ENCODE measurements around the gene MLN.
"Not testable (repeated sequence)": the region's sequence is repeated elsewhere in the genome, so short reads cannot be mapped to it uniquely, and the experiment has no call there.

Gene MLN

DNA sequence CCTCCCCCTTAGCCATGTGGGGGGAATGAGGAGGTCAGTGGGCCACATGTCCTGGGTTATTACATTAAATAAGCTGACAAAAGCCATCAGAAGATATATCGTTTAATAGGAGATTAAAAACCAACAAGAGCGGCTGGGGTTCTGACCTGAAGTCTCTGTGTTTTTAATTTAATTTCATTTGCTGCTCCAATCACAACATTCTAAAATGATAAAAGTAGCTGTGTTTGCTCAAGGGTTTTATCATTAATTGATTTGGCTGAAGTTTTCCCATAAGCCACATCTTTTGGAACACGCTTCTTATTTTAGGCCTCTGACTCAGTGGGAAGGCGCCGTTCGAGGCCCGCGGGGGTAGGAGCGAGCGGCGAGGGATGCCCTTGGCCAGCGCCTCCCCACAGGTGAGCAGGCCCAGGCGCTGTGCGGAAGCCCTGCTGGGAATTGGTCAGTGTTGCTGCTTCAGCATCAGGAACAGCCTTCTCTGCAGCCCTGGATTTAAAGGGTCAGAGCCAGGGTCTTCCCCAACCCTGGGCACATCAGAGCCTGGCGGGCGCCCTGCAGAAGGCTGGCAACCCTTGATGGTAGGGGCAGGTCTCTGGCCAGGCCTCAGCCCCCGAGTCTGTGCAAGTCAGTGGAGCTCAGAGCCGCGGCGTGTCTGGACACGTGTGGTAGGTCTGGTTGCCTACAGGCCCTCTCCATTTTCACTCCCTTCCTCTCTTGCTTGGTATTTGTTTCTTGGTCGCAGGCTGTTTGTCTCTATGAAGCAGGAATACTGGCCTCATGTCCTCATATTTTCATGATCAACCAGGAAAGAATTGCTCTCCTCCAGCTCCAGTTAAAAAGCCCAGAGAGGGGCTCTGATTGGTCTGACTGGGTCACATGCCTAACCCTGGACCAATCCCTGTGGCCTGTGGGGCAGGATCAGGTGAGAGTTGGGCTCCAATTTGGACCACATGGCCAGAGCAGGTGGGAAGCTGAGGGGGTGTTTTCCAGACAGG, 30.9 kb upstream of the MLN start:
- DNase-seq = no peak

DNA sequence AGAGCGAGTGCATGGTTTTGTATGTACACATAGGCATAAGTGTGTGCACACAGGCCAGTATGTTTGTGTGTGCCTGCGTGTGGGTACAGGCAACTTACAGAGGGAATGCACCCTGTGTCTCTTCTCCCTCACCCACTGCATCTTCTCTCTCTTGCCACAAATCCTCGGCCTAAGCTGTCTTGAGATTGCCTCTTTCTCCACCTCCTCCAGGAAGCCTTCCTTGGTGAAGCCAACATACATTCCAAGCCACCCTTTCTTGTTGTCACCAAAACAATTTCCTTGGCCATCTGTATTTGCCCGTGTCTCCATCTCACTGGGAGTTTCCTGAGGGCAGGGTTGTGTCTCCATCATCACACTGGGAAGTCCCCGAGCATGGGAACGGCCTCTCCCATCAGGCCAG, 29.8 kb upstream of the MLN start:
- DNase-seq = no peak

DNA sequence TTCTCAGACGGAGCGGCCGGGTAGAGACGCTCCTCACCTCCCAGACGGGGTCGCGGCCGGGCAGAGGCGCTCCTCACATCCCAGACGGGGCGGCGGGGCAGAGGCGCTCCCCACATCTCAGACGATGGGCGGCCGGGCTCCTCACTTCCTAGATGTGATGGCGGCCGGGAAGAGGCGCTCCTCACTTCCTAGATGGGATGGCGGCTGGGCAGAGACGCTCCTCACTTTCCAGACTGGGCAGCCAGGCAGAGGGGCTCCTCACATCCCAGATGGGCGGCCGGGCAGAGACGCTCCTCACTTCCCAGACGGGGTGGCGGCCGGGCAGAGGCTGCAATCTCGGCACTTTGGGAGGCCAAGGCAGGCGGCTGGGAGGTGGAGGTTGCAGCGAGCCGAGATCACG, 29.0 kb upstream of the MLN start:
- DNase-seq = not testable (repeated sequence)

DNA sequence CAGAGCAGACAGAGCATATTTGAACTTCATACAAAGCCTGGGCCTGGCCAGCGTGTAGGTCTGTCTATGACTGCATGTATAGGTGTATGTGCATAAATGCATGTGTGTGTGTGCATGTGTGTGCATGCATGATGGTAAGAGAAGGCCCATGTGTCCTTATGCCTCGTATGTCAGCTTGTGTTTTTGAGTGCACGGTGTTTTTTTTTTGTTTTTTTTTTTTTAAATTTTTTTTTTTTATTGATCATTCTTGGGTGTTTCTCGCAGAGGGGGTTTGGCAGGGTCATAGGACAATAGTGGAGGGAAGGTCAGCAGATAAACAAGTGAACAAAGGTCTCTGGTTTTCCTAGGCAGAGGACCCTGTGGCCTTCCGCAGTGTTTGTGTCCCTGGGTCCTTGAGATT, 27.9 kb upstream of the MLN start:
- DNase-seq = not testable (repeated sequence)

DNA sequence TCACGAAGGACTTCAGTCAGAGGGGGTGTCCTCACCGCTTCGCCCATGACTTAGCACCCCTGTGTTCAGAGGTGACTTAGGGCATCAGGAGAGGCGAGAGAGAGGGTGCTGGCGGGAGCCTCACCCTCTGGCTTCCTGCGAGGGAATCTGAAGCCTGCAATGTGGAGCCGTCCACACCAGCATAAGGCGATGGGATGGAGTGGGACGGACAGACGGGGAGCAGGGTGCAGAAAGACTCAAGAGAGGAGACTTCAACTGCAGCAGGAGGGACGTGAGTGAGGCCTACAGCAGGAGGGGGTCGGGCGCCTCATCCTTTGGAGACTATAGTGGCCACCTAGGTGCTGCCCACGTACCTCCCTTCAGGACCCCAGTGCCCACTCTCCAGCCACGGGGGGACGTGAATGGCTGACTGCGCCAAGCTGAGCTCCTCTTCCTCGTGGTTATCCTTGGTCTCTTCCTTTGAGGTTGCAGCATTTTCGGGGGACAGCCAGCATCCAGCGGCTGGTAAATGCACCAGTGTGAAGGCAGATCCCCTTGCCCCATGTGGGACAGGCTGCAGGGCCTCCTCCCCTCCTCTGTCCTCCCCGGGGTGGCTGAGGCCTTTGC, 26.9 kb upstream of the MLN start:
- no peak for DNase-seq

DNA sequence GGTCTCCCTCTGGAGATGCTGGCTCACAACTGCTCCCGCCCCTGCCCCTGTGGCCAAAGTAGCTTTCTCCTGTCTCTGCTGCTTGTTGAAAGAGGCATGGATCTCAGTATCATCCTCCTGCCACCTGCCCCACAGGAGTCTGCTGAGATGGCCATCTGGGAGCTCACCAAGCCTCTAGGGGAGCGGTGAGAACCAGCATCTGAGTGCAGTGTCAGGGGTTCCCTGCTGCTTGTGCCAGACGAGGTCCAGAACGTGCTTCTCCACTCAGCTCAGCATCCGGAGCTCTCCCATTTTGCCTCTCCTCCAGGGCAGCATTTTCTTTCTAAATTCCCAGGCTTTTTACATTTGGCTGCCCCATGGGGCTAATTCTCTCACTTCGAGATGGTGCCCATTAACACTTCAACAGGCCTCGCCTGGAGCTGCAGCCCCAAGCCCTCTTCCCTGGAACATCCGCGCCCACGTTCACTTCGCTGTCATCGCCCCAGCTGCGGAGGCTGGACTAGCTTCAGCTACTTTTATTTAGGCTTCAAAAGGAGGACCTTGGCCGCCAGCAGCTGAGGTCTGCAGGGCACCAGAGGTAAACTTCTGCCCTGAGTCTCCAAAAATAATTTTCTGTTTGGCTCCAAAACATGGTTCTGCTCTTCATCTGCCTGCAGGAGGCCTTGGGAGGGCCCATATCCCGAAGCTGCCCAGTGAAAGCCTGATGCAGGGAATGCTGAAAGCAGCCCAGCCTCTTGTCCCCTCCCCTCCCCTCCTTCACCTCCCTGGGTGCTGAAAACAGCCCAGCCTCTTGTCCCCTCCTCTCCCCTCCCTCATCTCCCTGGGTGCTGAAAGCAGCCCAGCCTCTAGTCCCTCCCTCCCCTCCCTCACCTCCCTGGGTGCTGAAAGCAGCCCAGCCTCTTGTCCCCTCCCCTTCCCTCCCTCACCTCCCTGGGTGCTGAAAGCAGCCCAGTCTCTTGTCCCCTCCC, 25.2 kb upstream of the MLN start:
- DNase-seq = peak in 1 of 3 experiments; percentile 36

DNA sequence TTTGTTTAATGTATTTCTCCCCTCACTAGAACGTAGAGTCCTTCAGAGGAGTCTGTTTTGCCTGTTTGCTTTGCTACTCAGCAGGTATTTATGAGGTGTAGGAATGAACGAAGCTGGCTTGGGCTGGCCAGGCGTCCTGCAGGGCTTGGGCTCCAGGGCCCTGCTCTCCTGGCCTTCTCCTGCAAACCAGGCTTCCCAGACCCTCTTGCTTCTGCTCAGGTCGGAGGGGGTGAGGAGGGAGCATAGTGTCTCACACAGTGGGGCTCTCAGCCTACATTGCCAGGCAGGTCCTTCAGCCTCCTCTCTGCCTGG, 24.6 kb upstream of the MLN start:
- peak in 1 of 3 experiments; percentile 49 for DNase-seq

DNA sequence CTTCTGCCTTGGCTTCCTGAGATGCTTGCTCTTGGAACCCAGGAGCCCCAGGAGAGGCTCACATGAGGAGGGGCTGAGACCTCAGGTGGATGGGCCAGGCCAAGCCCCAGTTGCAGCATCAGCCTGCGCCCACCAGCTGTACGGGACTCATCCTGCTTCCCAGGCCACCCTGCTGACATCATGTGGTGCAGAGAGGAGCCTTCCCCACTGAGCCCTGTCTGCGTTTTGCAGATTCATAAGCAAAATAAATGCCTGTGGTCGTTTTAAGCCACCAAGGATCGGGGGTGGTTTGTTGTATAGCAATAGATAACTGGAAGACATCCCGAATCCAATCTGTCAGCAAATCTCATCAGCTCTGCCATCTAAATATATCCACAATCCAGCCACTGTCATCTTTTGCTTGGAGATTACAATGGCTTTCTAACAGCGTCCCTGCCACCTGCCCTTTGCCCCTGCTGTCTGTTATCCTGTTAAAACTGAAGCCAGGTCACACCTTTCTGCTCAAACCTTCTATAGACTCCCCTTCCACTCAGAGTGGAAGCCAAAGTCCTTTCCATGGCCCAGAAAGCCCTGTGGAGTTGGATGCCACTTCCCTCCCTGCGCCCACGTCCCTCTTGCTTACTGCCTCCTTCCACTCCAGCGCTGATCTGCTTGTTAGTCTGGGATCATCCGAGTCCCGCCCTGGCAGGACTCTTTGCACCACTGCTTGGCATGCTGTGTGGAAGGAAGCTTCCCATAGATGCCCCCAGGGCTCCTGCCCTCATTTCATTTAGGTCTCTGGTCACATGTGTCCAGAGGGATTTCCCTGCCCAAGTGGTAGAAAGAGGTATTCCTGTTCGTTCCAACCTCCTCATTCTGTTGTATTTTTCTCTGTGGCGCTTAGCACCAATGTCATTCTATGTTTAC, 24.0 kb upstream of the MLN start:
- peak in 1 of 3 experiments; percentile 36 for DNase-seq

DNA sequence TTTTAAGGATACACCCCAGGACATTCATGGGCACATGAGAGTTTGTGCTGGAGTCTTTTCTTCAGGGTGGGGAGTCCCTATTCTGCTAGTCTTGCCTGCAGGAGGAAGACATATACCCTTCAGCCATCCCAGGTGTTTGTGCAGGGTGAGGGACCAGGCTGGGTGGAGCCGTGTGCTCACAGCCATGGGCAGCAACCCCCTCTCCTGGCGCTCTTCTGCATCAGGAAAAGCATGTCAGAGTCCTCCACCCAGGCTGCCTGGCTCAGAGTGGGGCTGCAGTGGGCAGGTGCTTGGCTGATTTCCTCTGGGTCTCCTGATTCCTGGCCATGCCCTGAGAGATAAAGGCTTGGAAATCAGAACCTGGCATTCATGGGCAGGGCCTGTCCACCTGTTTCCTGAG, 22.7 kb upstream of the MLN start:
- peak in 1 of 3 experiments; percentile 9 for DNase-seq

DNA sequence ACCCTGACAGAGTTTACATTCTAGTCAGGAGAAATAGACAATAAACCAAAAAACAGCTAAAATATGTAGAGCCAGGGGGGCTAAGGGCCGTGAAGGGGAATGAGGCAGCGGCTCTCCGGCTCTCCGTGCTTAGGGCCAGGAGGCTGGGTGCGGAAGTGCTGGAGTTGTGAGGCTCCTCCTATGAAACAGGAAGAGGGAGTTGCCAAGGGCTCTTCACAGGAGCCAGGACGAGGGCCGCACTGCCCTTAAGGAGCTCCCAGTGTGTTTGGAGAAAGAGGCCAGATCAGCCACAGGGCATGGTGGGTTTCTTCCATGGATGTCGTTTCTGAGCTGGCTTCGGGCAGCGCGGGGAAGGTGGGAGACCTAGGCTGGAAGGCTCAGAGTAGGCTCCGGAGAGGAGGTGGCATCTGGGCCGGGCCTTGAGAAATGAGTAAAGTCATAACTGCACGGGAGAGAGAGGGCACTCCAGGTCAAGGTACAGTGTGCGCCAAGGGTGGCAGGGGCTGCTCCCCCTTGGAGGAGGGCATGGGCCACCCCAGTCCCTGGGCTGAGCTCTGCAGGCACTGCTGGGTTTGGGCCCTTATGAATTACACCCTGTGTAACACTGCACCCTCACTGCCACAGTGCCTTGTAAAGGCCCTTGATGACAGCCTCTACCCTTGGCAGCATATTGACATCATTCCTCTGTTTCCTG, 20.8 kb upstream of the MLN start:
- peak in 1 of 3 experiments; percentile 40 for DNase-seq

DNA sequence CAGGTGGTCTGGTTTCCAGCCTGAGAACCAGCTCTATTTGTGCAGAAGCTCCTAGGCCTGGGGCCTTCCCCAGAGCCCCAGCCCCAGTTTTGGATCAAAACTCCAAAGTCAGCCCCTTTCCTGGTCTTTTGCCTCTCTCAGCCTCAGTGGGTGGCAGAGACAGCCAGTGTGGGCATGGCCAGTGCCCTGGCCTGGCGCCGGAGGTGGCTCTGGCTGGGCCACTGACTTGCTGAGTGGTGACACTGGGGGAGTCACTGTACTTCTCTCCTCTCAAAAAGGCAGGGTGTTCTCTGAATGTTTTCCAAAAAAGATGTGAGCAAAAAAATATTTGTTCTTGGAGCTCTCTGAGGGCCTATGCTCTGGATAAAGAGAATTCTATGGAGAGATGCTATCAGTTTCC, 20.0 kb upstream of the MLN start:
- no peak for DNase-seq

DNA sequence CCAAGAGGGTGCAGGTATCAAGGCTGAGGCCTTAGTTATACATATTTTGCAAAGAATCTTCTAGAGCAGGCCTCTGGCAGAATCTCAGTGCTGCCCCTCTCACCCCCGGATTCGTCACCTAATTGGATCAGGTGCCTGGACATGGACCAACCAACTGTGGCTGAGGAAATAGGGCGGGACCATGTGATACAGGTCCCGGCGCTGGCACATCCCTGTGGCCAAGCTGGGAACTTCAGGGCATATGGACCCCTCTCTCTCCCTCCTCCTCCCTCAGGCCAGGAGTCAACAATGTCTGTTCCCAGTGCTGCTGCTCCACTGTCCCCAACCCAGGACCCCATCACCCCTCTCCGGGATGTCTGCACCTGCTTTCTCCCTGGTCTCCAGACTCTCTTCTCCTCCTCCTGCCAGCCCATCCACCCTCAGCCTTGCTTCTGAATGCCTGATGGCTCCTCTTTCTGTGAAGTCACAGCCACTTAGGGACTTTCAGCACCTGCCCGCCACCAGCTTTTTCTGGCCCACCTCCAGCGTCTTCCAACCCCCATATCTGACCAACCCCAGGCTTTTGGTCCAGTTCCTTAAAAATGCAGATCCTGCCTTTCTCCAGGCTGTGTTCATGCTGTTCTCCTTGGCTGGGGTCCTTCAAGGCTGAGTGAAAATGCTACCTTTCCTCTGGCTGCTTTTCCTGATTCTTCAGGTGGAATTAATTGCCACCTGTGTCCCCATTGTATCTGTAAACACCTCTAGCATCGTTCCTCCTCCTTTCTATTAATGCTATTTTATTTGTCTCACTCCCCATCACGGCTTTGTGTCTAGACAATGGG, 19.0 kb upstream of the MLN start:
- peak in 2 of 3 experiments; percentile 78 to 79 for DNase-seq

DNA sequence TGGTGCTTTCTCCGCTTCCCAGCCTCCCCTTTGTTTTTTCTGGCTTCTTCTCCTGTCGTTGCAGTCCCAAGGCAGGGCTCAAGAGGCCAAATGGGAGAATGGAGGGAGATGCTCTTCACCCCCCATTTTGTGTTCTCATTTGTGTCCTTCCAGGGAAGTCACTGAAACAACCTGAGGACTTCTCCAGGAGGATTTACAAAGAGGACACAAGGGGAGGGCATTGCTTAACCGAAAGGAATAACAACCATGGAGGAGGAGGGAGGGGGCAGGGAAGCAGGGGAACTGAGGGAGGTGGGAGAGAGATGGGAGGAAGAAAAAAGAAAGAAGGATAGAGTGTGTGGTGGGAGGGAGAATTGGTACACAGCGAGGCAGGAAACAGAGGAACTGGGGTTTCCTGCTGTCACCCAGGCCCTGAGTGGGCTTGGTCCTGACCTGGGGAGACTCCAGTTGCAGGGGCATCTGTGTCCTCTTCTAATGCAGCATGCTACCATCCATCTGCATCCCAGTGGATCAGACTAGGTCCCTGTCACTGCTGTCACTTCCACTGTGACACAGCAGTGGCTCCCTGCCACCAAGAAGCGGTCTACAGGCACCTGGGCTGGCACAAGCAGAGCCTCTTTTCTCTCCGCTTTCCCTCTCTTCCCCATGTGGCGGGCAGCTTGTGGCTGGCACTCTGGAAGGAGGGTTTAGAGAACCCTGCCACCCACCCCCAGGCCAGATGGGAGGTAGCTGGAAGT, 17.1 kb upstream of the MLN start:
- DNase-seq = no peak

DNA sequence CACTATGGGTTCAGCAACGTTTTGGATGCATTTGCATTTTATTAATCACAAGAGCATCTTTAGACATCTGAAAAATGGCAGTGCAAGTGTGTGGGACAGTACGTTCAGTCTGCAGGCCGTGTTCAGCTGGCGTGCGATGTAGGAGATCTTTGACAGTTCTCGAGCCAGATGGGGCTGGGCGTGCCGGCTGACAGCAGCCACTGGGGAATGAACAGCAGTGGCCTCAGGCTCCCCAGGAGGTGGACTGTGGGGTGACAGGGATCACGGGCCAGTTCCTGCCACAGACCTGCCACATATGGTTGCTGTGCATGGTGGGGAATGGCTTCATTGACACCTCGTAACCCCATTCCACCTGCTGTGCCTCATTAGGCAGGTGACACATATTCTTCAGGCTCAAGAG, 16.4 kb upstream of the MLN start:
- DNase-seq = peak in 1 of 3 experiments; percentile 29

DNA sequence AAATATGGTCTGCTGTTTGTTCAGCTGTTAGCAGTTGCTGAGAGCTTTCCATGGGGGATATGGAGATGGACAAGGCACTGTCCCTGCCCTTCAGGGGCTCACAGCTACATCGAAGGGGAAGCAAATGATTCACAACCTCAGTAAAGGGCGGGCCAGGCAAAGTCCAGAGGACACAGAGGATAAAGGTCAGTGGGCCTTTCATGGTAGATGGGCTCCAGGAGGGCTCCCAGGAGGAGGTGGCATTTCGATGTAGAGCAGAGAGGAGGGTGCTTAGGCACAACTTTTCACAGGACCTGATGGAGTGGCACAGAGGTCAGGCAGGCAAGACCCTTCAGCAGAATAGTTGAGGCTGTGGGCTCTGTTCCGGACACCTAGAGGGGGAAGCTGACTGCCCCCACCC, 15.2 kb upstream of the MLN start:
- DNase-seq = no peak

DNA sequence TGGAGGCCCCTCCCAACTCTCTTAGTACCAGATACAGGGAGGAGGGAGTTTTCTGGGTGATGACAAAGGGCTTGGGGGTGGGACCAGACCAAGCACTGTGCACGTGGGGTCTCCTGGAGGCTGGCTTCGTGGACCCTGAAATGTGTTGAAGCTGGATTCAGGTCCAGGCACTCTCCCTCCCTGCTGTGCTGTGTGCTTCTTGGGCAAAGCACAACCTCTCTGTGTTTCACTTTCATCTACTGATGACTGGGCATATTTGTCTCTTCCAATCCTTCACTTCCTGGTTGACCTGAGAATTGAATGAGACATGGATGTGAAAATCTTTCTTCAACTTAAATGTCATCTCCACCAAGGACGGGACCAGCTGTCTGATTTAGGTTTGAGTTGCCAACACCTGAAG, 14.5 kb upstream of the MLN start:
- no peak for DNase-seq

DNA sequence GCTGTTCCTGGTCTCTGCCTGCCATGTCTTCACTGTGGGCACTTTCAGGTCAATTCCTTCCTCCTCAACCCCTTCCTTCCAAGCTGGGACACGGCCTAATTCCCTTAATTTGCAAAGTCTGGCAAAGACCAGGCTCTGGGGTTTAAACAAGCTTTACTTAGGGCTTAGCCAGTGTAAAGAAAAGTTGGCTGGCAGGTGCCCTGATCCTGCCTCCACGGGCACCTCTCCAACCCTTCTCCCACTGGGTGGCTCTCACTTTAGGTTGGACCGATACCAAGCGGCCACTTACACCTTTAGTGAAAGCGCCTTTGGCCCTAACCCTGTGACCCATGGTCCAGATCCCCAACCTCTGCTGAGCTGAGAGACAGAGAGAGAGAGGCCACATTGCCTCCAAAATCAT, 13.7 kb upstream of the MLN start:
- no peak for DNase-seq

DNA sequence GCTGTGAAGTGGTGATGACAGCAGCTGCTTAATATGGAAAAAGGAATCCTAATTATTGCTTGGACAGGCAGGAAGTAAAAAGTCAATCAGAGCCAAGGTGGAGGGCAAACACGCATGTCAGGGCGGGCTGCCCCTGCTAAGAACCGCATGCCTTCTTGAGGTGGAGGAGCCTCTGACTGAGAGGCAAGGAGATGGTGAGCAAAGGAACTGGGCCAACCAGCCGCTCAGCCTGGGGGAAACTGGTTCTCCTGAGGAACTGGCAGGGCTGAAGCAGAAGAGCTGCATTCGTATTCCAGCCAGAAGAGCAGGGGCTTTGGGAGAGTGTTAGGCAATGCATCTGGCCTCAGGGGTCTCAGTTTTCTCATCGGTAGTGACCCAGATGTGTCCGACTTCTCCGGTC, 13.1 kb upstream of the MLN start:
- DNase-seq = peak in 1 of 3 experiments; percentile 6

DNA sequence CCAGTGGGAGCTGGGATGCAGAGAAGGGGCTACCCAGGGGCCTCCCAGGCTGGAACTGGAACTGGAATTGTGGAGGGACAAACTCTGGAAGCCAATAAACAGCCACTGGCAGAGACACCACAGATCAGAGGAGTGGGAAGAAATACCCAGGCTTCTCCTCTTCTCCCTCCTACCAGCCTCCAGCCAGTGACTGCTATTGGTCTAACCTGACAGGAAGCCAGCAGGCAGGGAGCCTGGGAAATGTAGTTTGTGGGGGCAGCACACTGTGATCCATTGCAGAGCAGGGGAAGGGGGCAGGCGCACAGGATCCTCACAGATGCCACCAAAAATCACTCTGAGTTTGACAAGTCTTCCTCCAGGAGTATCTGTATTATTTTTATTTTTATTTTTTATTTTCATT, 12.1 kb upstream of the MLN start:
- DNase-seq = peak; percentile 20 to 61 (median 47)
